HuH-7.5 (cell line): ENCODE results near the gene LRRK1.

ENCODE experiments used
- DNase-seq: peaks from one replicate; pipeline ENCODE4 v3.0.0; 2011; ENCODE audit warnings: low spot score

The LRRK1 gene

DNA sequence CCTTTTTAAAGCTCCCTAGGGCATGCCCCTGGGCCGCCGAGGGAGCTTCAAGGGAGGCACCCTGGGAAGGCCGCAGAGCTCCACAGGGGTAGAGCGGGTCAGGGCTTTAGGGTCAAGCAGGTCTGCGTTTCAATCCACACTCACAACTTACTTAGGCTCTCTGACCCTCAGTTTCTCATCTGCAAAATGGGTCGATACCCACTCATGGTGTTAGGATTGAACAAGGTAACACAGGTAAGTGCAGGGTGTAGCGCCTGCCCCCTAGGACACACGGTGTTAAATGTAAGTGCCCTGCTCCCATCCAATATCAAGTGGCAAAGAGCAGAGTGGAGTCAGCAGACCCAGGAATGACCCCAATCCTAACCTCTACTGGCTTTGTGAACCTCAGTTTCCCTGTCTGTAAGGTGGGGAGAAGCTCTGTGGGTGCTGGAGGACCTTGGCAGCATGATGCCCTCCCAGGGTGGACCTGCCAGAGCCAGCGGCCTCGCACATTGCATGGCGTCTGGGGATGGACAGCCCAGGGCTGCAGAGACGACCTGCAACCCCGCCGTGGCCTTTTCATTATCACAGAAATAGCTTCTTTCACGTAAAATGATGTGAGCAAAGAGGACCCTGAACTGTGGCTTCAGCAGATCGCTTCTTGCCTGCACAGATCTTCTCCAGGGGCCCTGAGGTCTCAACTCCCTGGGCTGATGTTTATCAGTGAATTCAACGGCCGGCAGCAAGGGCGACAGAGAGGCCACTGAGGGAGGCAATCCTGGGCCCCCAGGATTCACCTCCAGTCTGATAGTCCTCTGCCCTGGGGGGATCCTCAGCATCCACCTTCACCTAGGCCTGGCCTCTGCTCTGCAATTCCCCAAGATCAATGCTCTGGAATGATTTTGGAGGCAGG is 194.2 kb downstream of the LRRK1 start:
- DNase-seq, result no peak

DNA sequence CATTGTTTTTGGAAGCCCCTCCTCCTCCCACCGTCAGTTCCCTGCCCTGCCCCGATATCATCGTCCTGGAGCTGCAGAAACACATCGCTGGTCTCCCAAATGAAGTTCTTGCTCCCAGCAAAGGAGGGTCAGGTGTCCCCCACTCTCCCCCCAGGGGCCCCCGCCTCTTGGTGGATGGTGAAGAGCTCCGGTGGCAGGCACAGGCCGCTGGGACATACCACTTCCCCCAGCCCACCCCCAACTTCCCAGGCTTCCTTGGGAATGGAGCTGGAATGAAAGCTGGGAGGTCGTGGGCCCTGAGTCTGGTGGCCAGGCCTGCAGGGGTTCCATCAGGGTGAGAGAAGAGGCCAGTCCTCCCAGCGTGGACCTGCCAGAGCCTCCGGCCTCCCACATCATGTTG is 195.0 kb downstream of the LRRK1 start:
- DNase-seq, result no peak

DNA sequence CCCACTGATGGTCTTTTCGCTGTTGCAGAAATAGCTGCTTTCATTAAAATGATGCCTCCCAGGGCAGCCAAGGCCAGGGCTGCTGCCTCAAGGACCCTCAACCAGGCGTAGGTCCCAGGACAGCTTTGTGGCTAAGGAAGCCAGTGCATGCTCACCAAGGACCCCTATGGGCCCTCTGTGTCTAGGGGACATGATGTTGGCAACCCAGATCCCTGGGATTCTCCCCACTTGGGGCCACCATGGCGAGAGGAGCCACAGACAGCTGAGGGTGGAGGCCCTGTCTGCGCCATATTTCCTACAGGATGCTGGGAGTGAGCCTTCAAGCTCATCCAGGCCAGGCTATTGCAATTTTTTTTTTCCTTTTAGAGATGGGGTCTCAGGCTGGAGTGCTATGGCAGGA is 195.5 kb downstream of the LRRK1 start:
- no peak for DNase-seq

DNA sequence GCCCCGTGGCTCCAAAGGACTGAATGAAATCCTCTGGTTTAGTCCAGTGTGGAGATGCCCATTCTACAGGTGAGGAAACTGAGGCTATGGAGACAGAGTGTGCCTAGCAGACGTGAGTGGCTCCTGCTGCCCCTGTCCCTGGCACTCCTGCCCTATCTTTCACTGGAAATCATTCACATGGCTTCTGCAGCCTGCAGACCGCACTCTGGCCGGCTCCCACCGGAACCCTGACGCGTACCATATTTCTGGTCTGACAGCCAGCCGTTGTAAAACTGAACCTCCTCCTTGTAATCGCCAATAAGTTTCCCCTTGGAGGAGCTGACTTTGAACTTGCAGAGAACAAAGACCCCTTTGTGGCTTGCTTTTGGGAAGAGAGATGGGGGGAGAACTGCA is 196.2 kb downstream of the LRRK1 start:
- DNase-seq, result no peak

DNA sequence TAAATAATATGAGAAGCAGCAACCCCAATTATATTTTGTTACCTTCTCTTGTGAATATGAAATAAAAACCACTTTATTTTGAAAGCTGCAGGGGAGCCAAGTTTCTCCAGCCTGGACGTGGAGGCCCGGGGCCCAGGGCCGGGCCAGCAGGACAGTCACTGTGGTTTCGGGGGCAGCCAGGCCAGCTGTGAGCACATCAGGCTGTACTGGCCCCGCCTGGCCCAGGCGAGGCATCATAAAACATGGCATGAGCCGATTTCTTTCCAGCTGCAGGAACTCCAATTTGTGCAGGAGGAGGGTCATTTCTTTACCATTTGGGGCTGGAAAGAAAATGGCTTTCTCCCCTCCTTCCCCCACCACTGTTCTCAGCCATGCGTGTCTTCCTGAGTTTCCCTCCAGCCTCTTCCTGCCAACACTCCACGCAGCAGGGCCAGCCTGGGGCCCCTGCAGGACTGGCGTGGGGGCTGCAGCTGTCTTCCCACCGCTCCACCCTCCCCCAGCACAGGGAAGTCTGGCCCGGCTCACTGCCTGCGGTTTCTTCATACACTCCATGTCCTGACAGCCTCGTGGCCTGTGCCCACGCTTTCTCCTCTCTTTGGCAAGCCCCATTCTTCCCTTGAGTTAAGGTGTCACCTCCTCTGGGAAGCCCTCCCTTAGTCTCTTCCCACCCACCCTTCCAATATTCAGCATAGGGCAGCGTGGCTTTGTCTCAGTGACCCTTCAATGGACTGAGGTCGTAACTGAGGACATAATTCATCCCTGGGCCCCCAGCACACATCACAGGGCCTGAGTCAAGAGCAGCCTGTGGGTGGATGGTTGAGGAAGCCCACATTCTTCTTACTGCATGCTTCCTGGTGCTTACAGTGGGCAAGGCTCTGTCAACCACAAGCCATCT is 196.9 kb downstream of the LRRK1 start:
- no peak for DNase-seq

DNA sequence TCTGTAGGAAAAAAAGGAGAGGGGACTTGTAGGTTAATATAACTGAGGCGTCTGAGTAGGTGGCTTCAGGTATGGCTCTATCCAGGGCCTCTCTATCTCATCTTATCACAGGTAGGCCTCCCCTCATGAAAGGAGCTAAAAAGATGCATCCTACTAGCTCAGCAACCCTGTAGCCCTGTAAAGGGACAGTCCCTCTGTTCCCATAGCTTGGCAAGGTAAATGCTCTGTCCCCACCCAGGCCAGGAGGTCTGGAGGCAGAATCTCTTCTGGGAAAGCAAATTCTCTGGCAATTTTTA is 197.5 kb downstream of the LRRK1 start:
- DNase-seq, result no peak

DNA sequence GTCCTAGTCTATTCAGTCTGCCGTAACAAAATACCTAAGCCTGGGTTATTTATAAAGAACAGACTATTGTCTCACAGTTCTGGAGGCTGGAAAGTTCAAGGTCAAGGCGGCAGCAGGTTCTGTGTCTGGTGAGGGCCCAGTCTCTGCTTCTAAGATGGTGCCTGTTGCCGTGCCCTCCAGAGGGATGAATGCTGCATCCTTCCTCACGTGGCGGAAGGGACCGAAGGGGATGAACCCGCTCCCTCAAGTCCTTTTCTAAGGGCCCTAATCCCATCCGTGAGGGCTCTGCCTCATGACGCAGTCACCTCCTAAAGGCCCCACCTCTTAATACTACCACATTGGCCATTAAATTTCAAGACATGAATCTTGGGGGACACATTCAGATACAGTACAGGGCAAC is 199.0 kb downstream of the LRRK1 start:
- no peak for DNase-seq

DNA sequence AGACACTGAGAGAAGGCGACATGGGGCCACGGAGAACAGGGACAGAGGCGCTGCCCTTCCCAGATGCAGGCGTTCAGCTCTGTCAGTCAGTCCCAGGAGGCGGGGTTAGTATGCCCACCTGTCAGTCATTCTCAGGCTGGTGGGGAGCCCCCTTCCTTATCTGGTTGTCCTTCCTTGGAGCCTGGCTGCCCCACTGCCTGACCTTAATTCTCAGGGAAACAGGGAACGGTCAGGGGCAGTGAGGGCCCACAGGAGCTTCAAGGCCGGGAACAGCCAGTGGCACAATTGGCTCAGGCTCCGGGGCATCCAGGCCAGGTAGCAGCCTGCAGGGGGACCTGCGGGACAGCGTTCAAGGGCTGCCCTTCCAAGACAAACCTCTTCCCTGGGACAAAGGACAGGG is 199.5 kb downstream of the LRRK1 start:
- DNase-seq, result no peak

DNA sequence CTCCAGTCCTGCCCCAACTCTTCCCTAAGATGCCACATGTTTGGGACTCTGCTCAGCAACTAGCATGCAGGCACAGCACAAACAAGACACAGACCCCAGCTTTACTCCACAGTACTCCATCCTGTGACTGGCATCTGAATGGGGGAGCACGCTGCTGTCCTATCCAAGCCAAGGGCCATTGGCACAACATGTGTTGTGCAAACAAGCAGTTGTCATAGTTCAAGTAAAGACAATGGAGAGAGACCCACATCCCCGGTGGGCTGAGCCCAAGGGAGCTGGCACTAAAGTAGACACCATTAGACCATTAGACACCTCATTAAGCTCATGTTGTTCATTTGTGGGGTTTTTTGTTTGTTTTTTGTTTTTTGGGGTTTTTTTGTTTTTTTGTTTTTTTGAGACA is 200.0 kb downstream of the LRRK1 start:
- DNase-seq, result no peak
